HG02970 (cell line): ENCODE data around the gene FBLIM1.
"Not testable (repeated sequence)": the region's sequence is repeated elsewhere in the genome, so short reads cannot be mapped to it uniquely, and the experiment has no call there.

Source experiments
- ATAC-seq: cut with Tn5 transposase; IDR thresholded peaks from one replicate; pipeline ENCODE4 v1.9.1; 2021; ENCODE audit warnings: mild to moderate bottlenecking, moderate library complexity, moderate number of reproducible peaks; ENCODE audit not compliant: unreplicated experiment, low FRiP score

FBLIM1 gene

GRCh38 chr1:15804060-15804459 is 45.5 kb downstream of the FBLIM1 start:
- no peak for ATAC-seq

- no peak for ATAC-seq
Observed at GRCh38 chr1:15807121-15807520, 48.5 kb downstream of the FBLIM1 start.

GRCh38 chr1:15807549-15807948 is 49.0 kb downstream of the FBLIM1 start, which contains the start of gene UQCRHL:
Gene UQCRHL (minus strand): TSS chr1:15807649. CDS start chr1:15807649, 0 bp downstream.
- not testable (repeated sequence) for ATAC-seq

DNA sequence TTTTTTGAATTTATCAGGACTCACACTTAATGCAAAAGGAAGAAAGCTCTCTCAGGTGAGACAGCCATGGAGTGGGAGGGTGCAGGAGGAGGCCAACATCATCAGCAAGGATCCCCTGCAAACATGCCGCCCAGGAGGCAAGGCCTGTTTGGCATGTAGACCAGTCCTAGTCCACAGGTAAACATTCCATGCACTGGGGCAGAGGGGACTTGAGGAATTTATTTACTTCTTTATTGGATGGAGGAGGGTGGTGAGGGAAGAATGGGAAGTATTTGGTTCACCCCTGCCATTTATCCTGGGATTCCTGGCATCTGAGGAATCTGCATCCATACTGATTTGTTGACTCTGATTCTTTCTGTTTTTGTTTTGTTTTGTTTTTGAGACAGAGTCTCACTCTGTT is 50.4 kb downstream of the FBLIM1 start:
- no peak for ATAC-seq

DNA sequence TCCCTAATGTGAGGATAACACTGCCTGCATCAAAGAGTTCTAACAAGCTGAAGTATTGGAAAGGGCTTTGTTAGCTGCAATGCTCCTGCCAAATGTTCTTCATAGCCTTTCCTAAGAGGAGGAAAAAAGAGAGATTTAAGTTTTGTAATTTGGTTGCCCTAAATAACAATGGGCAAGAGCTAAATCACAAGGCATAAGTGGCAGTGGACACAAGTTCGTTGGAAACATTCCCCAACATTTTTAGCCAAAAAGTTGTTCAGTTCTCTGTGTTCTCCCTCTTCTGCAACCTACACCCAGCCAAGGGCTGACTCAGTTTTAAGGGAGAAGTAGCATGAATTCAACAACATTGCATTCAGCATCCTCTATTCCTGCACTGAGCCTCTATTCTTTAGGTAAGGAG is 51.5 kb downstream of the FBLIM1 start:
- no peak for ATAC-seq

- ATAC-seq: no peak
Observed at GRCh38 chr1:15816674-15817073, 58.1 kb downstream of the FBLIM1 start.

- no peak for ATAC-seq
Observed at GRCh38 chr1:15820478-15820877, 61.9 kb downstream of the FBLIM1 start.

GRCh38 chr1:15825800-15826199 is 67.2 kb downstream of the FBLIM1 start:
- no peak for ATAC-seq

- ATAC-seq: no peak
Observed at GRCh38 chr1:15826810-15827507, 68.4 kb downstream of the FBLIM1 start.

DNA sequence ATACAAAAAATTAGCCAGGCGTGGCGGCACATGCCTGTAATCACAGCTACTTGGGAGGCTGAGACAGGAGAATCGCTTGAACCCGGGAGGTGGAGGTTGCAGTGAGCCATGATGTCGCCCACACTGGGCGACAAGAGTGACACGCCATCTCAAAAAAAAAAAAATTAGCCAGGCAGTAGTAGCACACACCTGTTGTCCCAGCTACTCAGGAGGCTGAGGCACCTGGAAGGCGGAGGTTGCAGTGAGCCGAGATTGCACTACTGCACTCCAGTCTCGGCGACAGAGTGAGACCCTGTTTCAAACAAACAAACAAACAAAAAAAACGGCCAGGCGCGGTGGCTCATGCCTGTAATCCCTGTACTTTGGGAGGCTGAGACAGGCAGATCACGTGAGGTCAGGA is 69.0 kb downstream of the FBLIM1 start:
- not testable (repeated sequence) for ATAC-seq

DNA sequence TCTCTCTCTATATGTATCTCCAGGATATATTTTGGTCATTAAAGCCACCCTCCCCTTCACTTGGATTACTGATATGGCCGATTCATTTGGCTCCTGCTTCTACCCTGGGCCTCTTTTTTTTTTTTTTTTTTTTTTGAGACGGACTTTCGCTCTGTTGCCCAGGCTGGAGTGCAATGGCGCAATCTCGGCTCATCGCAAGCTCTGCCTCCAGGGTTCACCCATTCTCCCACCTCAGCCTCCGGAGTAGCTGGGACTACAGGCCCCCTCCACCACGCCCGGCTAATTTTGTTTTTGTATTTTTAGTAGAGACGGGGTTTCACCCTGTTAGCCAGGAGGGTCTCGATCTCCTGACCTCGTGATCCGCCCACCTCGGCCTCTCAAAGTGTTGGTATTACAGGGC is 70.3 kb downstream of the FBLIM1 start:
- not testable (repeated sequence) for ATAC-seq

DNA sequence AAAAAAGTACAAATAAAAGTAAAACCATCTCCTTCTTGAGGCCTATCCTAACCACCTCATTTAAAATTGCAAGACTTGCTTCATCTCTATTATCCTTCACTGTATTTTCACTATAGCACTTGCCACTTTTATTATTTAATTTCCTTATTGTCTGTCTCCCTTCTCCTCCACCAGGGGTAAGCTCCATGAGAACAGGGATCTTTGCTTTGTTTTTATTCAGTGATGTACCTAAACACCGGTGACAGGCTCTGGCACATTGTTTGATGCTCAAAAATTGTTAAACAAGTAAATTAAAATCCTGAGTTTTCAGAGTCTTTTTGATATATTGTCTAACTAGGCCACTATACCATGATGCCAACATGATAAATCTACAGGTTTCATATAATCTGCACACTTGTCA is 71.7 kb downstream of the FBLIM1 start:
- no peak for ATAC-seq

- ATAC-seq: no peak
Observed at GRCh38 chr1:15833069-15833679, 74.6 kb downstream of the FBLIM1 start.

DNA sequence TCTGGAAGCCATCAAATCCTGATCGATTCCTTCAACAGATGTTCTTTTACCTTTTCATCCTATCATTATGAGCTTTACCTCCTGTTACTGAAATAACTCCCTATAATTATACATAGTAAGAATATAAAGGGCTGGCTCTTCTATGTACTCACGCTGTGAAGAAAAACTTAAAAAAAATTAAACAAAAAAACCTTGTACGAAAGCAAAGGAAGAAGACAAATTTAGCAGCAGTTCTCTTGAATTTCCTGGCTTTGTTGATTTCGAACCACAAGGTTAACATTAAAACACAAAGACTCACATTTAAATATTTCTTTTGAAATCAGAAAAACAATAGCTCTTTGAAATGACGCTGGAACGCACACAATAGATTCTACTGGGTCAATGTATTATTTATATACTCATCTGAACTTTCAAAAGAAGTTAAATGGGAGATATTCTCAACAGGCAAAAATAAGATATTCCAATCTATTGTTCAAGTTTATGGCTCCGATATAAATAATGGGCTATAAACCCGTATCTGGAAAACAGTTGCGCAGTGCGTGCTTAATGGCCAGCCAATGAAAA is 75.3 kb downstream of the FBLIM1 start:
- no peak for ATAC-seq

GRCh38 chr1:15834406-15835204 is 76.0 kb downstream of the FBLIM1 start:
- ATAC-seq: peak; percentile 42

GRCh38 chr1:15835205-15835740 is 76.7 kb downstream of the FBLIM1 start:
- ATAC-seq: peak; percentile 3

GRCh38 chr1:15835741-15836510 is 77.3 kb downstream of the FBLIM1 start:
- ATAC-seq: peak; percentile 58
